ENCODE measurements around the gene SMARCAL1. TPM values are rescaled to one million over a fixed set of nuclear protein-coding genes. Genes with fewer than 3 reads are reported as not detected.
"Not testable (repeated sequence)": the region's sequence is repeated elsewhere in the genome, so short reads cannot be mapped to it uniquely, and the experiment has no call there.

SMARCAL1 gene
- 10 to 100 TPM; 17.4 to 24.0 (median 21.1) TPM for polyA plus RNA-seq (ENCODE audit: insufficient read length in 10 of 10)
- long read RNA-seq, donor 1, partial matches to known transcripts: 13 of 13 reads
- long read RNA-seq, donor 1, other reads (novel, unspliced or antisense): 0 of 13 reads
- long read RNA-seq, donor 2, partial matches to known transcripts: 0 of 4 reads
- long read RNA-seq, donor 2, other reads (novel, unspliced or antisense): 0 of 4 reads
- long read RNA-seq, donor 3: 0 reads
- long read RNA-seq, donor 4, partial matches to known transcripts: 11 of 12 reads
- long read RNA-seq, donor 4, other reads (novel, unspliced or antisense): 0 of 12 reads
- long read RNA-seq, donor 5, partial matches to known transcripts: 11 of 13 reads
- long read RNA-seq, donor 5, other reads (novel, unspliced or antisense): 0 of 13 reads
- long read RNA-seq, donor 6, partial matches to known transcripts: 0 of 3 reads
- long read RNA-seq, donor 6, other reads (novel, unspliced or antisense): 0 of 3 reads
- long read RNA-seq, donor 7: 0 reads
- long read RNA-seq, donor 8, partial matches to known transcripts: 10 of 11 reads
- long read RNA-seq, donor 8, other reads (novel, unspliced or antisense): 0 of 11 reads
- long read RNA-seq, donor 9: 0 reads

DNA sequence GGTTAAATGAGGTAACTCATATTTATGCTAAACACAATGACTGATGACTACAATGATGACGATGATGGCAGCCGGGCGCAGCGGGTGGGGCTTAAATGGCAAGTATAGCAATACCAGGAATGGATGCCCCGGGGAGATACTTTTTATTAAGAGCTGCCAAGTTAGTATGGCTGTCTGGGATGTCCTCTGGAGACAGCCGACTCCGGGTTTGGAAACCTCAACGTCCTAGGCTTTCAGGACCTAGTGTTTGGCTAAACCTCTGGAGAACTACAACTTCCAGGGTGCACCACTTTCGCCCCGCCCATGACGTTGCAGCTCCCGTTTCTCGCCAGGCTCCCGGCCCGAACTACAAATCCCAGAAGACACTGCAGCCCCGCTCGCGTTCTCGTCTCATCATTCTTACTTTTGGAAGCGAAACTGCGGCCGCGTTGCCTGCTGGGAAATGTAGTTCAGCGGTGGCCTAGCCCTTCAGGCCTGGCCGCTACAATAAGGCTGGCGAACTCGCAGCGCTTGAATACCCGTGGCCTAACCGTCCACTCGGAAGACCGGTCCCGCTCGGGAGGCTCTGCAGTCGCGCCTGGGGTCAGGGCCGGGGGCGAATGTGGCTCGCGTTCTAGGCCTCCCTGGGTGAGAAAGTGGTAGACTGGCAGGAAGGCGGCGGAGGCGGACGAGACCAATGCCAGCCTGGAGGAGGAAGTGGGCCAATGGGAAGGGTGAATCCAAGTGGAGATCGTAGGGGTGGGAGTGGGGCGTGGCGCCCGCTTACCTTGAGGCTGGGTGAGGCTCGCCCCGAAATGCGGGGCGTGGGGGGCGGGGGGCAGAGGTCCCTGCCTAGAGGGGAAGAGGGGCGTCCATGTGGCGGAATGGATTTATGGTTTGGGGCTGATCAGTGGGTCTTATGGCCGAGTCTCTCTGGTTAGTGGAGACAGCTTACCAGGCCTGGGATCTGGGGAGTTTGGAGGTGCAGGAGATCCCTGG lies at the start of gene SMARCAL1:
Gene SMARCAL1 (plus strand): TSS at position 463 of the 978 bp plus-strand sequence. CDS start 2,221 bp downstream, outside the sequence.
- DNase-seq: peak; percentile 99 to 100 (median 100)

DNA sequence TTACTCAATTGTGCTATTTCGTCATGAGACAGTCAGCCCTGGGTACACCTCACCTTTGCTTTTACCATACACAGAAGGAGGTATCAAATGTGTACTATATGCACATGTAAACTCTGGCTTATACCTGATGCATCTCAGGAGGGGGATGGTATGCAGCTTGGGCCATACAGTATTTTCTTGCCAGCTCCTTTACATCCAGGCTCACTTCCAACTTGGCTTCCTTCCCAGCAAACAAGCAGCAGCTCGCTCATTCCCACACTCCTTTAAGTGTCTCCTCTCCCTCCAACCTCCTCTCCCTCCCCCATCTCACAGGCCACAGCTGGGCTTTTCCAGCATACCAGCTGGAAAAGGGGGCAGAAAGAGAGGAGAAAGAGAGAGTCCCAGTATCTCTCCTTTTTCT lies 49.6 kb upstream of the SMARCAL1 start:
- peak in 2 of 3 donors; percentile 48 to 83 for DNase-seq

DNA sequence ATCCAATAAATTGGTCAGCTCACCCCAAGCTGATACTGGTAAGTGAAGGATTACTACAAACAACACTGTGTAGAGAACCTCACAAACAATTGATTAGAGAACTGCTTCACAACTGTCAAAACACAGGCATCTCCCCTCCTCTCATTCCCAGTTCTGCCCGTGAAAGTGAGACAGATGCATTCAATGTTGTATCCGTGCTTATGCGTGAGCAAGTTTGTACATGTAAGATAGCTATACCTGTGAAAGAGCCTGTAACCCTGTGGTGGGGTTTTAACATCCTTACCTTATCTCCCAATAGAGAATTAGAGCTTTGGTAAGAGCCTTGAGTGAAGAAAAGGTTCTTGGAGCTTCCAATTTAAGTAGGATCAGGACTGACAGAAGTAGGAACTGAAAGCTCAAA lies 49.1 kb upstream of the SMARCAL1 start:
- DNase-seq: no peak

DNA sequence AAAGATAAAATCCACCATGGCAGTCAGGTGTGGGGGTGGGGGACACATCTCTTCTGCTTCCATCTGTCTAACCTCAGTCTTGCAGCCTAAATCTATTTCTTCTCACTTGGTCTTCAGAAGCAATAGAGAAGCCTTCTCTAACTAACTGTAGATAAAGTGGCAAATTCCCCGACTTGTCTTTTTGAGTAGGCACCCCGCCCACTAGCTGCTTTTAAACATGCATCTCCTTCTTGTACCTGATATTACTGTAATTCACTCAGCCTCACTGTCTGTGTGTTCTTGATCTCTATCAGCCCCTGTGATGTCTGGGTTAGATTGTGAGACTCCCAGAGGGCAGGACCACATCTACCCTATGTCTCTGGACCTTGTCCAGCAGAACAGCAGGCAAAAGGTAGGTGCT lies 46.8 kb upstream of the SMARCAL1 start:
- no peak for DNase-seq

DNA sequence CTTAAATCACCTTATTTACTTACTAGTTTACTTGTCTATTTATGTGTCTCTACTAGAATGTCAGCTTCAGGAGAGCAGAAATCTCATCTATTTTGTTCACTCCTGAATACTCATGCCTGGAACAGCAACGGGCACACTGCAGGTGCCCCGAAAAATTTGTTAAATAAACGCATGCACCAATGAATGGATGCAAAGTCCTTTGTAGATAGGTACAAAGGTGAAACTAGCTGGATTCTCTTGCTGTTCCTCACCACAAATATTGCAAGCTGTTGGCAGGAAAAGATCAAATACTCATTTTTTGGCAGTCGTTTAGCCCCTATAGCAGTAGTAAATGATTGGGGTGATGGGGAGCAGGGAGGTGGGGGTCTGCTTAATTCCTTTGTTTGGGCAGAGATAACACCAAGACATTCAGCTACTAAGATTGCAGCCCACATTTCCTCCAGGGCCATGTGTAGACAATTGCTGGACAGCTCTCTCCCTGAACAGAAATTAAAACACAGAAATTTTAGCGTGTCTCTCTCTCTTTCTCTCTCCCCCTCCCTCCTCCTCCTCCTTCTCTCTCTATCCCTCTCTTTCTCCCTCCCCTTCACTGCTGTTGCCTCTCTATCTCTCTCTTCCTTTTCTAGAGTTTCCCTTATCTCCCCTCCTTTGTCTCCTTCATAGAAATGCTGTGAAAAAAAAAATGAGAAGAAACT lies 45.4 kb upstream of the SMARCAL1 start:
- DNase-seq: no peak

DNA sequence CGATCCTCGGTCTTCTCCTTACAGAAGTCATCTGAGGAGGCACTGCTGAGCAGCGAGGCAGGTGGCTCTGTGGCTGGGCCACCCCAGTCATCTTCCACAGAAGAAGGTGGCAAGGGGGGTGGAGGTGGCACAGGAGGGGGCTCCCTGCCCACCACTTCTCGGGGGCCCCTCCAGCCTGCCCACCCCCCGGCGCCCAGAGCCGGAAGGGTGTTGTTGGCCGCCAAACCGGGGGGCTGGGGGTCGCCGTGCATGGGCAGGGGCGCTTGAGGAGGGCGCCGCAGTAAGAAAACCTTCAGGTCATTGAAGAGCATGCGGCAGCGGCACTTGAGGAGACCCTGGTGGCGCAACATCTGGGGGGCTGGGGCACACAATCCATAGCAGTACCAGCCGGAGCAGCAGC lies 42.5 kb upstream of the SMARCAL1 start:
- DNase-seq: no peak

DNA sequence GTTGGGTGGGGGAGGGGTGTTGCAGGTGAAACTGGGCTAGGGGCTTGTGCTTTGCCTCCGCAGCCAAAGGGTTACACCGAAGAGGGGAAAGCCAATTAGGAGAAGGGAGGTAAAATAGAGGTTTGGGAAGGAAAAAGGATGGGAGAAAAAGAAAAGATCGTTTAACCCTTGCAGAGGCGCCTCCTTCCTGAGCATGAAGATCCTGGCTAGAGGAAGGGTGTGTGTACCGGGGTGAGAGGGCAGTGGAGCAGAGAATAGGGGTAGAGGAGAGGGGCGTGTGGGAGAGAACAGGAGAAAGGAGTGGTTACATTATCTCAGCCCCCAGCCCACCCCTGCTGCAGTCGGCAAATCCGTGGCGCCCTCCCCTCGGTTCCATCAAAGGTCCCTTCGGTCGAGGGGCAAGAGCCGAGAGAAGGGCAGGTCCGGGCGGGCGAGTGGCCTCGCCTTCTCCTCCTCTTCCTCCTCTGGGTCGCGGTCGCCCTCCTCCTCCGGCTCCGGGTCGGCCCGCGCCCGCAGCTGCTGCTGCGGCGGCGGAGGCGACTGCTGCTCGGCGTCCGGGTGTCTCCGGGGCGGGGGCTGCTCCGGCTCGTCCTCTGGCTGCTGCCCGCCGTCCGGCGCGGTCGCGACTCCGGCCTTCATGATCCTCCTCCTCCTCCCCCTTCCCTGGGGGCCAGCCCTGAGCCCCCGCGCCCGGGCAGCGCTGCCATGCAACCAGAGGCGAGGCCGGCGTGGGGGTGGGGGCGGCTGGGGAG lies 41.1 kb upstream of the SMARCAL1 start:
- no peak for DNase-seq

DNA sequence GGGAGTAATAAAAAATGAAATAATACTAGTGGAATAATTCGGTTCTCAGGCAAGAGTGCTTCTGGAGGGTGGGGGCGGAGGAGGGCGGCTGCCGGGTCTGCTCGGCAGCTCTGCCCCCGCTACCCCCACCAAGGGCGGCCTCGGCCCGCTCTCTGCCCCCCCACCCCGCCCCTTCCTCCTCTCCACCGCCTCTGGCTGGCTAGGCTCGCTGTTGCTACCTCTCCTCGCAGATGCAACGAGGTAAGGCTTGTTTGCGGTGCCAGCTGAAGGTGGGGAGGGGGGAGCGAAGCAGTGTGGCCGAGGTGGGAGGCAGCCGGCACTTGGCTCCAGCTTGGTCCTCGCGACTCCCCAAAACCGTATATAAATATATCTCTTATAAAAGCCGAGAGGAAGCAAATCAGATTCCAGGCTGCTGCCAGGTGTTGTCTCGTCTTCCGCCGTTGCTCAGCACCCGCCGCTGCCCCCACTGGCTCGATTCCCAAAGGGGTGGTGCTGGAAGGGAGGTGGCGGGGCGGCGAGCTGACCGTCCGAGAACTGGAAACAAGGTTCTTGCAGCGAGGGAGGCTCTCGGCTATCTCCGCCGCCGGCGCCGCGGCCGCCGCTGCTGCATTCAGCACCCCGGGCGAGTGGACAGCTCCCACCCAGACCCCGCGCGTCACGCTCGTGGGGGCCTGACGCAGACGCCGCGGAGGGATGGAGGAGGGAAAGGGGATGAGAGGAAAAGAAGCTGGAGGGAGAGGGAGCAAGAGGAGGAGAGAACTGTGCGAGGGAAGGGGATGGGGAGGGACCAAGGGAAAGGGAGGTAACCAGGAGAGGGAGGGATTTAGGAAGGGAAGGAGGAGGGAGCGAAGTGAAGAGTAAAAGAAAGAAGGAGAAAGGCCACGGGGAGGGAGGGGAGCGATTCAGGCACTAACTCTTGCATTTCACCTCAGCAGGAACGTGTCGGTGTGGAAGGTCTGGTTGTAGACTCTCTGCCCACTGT lies 40.3 kb upstream of the SMARCAL1 start, which contains the start of gene MARCHF4:
Gene MARCHF4 (minus strand): TSS at position 763 of the 982 bp plus-strand sequence. CDS start 2,223 bp downstream, outside the sequence.
- DNase-seq: peak; percentile 78 to 91 (median 86)

DNA sequence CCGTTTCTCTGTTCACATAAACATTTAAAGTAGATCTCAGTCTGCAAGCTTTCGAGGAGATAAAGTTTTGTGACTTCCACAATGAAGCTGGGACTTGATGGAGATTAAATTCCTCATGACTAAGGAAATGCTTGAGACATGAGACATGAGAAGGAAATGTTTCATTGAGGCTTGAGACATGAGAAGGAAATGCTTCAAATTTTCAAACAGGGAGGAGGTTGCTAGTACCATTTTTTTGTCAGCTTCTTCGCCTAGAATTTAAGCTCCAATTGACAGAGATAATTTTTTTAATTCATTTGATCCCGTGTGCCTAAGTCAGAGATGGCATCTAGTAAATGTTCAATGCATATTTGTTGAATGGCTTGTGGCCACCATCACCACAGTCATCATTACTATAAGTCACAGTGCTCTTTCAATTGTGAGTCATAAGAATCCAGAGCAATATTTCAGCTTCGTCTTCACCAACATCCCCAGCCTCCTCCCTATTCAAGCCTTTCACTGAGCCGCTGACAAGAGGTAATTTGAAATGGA lies 39.5 kb upstream of the SMARCAL1 start:
- peak in 1 of 3 donors; percentile 84 for DNase-seq

DNA sequence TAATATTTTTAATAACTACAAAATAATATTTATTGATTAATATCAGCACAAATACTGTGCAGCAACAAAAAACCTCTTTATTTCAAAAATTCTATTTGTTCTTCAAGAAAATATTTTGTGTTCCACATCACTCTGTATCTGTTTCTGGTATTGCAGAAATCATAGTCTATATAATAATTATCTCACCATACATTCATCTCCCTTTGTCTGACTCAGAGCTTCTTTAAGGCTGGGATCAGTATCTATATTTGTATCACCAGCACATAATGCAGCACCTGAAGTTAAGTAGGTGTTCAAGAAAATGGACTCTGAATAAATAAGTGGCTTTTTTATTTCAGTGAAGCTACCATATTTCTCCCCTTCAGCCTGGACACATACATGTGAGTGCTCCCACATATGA lies 38.4 kb upstream of the SMARCAL1 start:
- DNase-seq: peak in 1 of 3 donors; percentile 7

DNA sequence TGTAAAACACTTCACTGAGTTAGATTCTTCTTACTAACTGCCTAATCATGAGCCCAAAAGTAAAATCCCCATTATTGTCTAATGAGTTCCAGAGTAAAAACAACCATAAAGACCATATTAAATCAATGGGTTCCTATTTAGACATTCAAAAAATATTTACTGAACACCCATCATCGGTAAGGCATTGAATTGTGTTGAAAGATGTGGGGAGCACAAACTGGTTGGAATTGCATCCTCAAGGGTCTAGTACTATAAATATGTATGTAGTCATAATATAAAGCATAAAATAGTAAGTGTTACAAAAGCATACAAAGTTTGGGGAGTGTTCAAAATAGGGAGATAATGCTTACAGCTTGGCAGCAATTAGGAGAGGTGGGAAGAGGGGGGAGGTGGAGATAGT lies 37.0 kb upstream of the SMARCAL1 start:
- DNase-seq: peak in 1 of 3 donors; percentile 12

DNA sequence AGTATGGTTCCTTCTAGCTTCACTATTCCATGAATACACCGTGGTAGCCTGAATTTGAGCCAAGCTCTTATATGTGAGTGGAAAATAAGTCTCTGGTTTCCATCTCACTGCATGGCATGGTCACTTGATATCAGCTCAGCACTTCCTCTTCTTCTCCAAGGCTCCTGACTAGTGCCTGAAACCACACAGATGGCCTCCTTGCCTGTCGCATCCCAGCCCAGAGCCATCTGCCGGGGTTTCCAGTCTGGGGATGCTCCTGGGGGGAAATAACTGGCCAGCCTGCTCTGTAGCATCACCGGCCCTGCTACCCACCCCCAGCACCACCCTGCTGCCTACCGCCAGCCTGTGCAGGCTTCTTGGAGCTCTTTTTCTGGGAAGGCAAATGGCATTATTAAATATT lies 32.3 kb upstream of the SMARCAL1 start:
- no peak for DNase-seq

DNA sequence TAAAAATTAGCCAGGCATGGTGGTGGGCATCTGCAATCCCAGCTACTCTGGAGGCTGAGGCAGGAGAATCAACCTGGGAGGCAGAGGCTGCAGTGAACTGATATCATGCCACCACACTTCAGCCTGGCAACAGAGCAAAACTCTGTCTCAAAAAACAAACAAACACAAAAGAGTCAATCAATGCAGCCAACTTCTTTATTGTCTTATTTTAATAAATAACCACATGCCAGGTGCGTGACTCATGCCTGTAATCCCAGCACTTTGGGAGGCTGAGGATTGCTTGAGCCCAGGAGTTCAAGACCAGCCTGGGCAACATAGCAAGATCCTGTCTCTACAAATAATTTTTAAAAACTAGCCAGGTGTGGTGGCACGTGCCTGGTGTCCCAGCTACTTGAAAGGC lies 27.9 kb upstream of the SMARCAL1 start:
- DNase-seq: not testable (repeated sequence)

DNA sequence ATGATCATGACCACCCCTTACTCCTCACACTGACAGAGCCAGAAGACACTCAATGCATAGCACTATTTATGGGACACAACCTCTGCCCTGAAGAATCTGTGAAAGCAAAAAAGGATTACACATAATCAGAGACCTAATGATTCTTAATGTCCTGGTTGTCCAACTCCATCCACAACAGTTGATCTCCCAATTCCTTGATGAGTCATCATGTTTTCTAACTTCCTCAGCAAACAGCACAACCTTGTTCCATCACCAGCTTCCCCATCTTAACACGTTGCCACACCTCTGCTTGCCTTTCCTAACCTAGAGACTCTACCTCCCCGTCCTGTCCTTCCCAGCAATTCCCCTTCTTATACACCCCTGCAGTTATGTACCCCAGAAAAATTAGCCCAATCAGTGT lies 26.8 kb upstream of the SMARCAL1 start:
- no peak for DNase-seq

DNA sequence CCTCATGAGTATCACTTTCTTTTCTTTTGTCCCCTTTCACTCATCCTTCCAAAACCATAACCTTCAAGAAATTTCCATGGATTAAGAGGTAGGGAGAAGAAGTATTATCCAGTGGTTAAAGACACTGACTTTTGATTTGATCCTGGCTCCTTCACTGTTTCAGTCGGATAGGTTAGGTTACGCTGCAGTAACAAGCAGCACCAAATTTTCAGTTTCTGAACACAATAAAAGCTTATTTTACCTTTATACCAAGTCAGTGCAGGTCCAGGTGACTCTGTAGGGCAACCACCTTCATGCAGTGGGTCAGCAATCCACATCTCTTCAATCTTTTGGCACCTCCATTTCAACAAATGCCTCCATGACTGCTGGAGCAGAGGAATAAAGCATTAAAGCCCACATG lies 25.0 kb upstream of the SMARCAL1 start:
- no peak for DNase-seq

DNA sequence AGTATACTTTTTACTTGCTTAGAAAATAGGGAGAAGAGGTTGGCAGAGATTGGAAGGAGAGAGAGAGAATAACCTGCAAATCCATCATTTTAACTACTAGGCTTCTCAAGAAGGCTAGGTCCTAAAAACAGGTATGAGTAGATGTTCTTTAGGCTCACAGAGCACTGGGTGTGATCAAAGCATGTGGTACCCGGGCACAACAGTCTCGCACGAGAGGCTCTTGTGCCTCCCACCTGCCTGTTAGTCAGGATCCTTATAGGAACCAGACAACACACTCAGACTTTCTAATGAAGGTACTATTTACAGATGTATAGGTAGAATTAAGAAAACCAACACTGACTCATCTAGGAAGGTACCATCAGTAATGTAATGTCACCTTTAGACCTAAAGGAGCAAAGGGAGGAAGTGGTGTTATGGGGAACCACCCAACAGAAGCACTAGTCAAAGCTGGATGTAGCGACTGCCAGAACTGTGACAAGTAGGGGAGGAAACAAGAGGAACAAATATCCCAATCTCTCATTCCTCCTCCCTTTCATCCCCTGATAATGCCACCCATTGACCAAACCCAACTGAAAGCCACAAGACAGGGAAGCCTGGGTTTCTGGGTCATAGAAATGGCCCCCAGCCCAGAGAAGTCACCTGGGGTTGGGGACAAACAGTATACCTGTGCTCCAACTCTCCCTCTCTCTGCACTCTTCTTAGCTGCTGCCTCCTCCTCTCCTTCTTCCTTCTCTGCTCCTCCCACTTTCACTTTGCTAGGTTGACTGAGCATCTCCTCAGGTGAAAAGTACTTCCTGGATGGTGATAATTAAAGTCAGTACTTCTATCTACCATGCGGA lies 24.0 kb upstream of the SMARCAL1 start:
- DNase-seq: no peak

DNA sequence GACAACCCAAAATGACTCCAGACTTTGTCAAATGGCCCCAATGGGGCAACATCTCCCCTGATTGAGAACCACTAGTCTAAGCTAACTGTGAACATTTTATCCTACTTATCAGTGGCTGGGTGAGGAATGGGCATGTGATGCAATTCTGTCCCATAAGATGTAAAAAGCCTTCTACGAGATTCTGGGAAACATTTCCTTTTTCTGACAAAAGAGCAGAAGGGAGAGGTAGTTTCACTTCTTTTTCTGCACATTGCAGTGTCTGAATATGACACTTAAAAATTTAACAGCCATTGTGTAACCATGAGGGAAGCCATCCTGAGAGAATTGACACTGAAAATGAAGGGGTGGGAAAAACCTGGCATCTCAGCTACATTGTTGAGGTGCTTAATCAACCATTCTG lies 22.7 kb upstream of the SMARCAL1 start:
- DNase-seq: peak in 1 of 3 donors; percentile 25

DNA sequence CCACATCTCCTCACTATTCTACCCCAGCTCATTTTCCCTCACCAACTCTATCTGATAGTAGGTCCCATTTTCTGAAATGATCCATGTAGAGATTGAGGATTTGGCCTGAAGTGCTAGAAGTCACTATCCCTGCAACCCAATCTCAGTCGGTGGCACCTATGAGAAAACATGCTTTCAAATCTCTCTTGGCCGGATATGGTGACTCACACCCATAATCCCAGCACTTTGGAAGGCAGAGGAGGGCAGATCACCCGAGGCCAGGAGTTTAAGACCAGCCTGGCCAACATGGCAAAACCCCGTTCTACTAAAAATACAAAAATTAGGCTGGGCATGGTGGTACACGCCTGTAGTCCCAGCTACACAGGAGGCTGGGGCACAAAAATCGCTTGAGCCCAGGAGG lies 20.9 kb upstream of the SMARCAL1 start:
- DNase-seq: no peak

Data from muscle of back (tissue), 13 donors.